Mesenchymal stem cell (in vitro differentiated cells and primary cell): ENCODE measurements around the gene ARAP2.

ENCODE experiments used
- DNase-seq: peaks from one replicate; pipeline ENCODE4 v3.0.0-alpha.2; 2013
- H2AFZ ChIP-seq: one replicate; pipeline ENCODE4 v1.6.1; 2013; ENCODE audit warnings: low read depth, mild to moderate bottlenecking, control low read depth, inconsistent platforms, low read length, moderate library complexity
- H2AK5ac ChIP-seq: 2 replicates; pipeline ENCODE4 v1.6.1; 2013; ENCODE audit warnings: low read length, moderate library complexity, mild to moderate bottlenecking, inconsistent platforms; ENCODE audit not compliant: severe bottlenecking
- H2BK120ac ChIP-seq: one replicate; pipeline ENCODE4 v1.6.1; 2013; ENCODE audit warnings: low read depth, mild to moderate bottlenecking, inconsistent platforms, low read length, moderate library complexity
- H2BK12ac ChIP-seq, 2 experiments: one replicate each; pipeline ENCODE4 v1.6.1; 2013; ENCODE audit warnings: inconsistent platforms in 2 of 2, low read length in 2 of 2, mild to moderate bottlenecking in 2 of 2, moderate library complexity in 2 of 2, control low read depth in 1 of 2
- H2BK15ac ChIP-seq: one replicate; pipeline ENCODE4 v1.6.1; 2013; ENCODE audit warnings: mild to moderate bottlenecking, low read depth, inconsistent platforms; ENCODE audit not compliant: poor library complexity, severe bottlenecking
- H2BK5ac ChIP-seq: 2 replicates; pipeline ENCODE4 v1.6.1; 2013; ENCODE audit warnings: low read depth, mild to moderate bottlenecking, low read length, control low read depth, inconsistent platforms; ENCODE audit not compliant: poor library complexity, severe bottlenecking
- H3K14ac ChIP-seq, 2 experiments: one replicate each; pipeline ENCODE4 v1.6.1; 2013; ENCODE audit warnings: inconsistent platforms in 2 of 2, low read length in 2 of 2, control low read depth in 1 of 2, mild to moderate bottlenecking in 1 of 2, moderate library complexity in 1 of 2
- H3K18ac ChIP-seq, 2 experiments: one replicate each; pipeline ENCODE4 v1.6.1; 2013; ENCODE audit warnings: inconsistent platforms in 2 of 2, low read length in 2 of 2, control low read depth in 1 of 2, low read depth in 1 of 2, mild to moderate bottlenecking in 1 of 2
- H3K23ac ChIP-seq, 2 experiments: one replicate each; pipeline ENCODE4 v1.6.1; 2013; ENCODE audit warnings: inconsistent platforms in 2 of 2, low read length in 2 of 2, mild to moderate bottlenecking in 2 of 2, moderate library complexity in 2 of 2, control low read depth in 1 of 2
- H3K27ac ChIP-seq: 2 replicates; pipeline ENCODE4 v1.5.1; 2013; ENCODE audit warnings: mild to moderate bottlenecking, moderate library complexity, low read length, control low read depth, inconsistent platforms; ENCODE audit not compliant: poor library complexity, severe bottlenecking
- H3K27me3 ChIP-seq, 2 experiments: 2 replicates each; pipeline versions ENCODE4 v1.6.1 to v1.7.0; 2013; ENCODE audit warnings: low read length in 2 of 2, mild to moderate bottlenecking in 2 of 2, moderate library complexity in 2 of 2, control low read depth in 1 of 2, inconsistent platforms in 1 of 2; ENCODE audit not compliant: control insufficient read depth in 1 of 2, insufficient read depth in 1 of 2
- H3K36me3 ChIP-seq, 2 experiments: 2 replicates each; pipeline versions ENCODE4 v1.6.1 to v1.7.0; 2013; ENCODE audit warnings: low read length in 2 of 2, control low read depth in 1 of 2, inconsistent platforms in 1 of 2, low read depth in 1 of 2, mild to moderate bottlenecking in 1 of 2; ENCODE audit not compliant: insufficient read depth in 2 of 2, control insufficient read depth in 1 of 2
- H3K4ac ChIP-seq, 2 experiments: one replicate each; pipeline ENCODE4 v1.6.1; 2013; ENCODE audit warnings: inconsistent platforms in 2 of 2, low read length in 2 of 2, mild to moderate bottlenecking in 2 of 2, moderate library complexity in 2 of 2, control low read depth in 1 of 2, low read depth in 1 of 2
- H3K4me1 ChIP-seq: 2 replicates; pipeline ENCODE4 v1.6.1; 2013; ENCODE audit warnings: low read depth, low read length, control low read depth; ENCODE audit not compliant: control insufficient read depth, insufficient read depth
- H3K4me2 ChIP-seq: 2 replicates; pipeline ENCODE4 v1.6.1; 2013; ENCODE audit warnings: low read length, mild to moderate bottlenecking, inconsistent platforms; ENCODE audit not compliant: poor library complexity, severe bottlenecking
- H3K4me3 ChIP-seq, 2 experiments: 2 replicates each; pipeline versions ENCODE4 v1.5.1 to v1.7.0; 2013; ENCODE audit warnings: low read length in 2 of 2, mild to moderate bottlenecking in 2 of 2, control low read depth in 1 of 2, low read depth in 1 of 2; ENCODE audit not compliant: insufficient read depth in 1 of 2
- H3K79me1 ChIP-seq: replicated peaks from 2 replicates; pipeline ENCODE4 v1.6.1; 2013; ENCODE audit warnings: mild to moderate bottlenecking, control low read depth, low read length, inconsistent platforms; ENCODE audit not compliant: poor library complexity, severe bottlenecking
- H3K9ac ChIP-seq: 2 replicates; pipeline ENCODE4 v1.7.0; 2013; ENCODE audit warnings: mild to moderate bottlenecking, low read length, moderate library complexity
- H3K9me3 ChIP-seq: 2 replicates; pipeline ENCODE4 v1.7.0; 2013; ENCODE audit warnings: mild to moderate bottlenecking, low read length; ENCODE audit not compliant: control insufficient read depth
- H4K8ac ChIP-seq: one replicate; pipeline ENCODE4 v1.6.1; 2013; ENCODE audit warnings: inconsistent platforms, mild to moderate bottlenecking, low read length, moderate library complexity
- H4K91ac ChIP-seq: one replicate; pipeline ENCODE4 v1.6.1; 2013; ENCODE audit warnings: mild to moderate bottlenecking, low read length, inconsistent platforms
- WGBS: methylation state at CpG from one replicate; pipeline ENCODE4 v1.1.7; 2013; ENCODE audit warnings: mixed read lengths; 5-methylcytosine and 5-hydroxymethylcytosine counted together

The ARAP2 gene

DNA sequence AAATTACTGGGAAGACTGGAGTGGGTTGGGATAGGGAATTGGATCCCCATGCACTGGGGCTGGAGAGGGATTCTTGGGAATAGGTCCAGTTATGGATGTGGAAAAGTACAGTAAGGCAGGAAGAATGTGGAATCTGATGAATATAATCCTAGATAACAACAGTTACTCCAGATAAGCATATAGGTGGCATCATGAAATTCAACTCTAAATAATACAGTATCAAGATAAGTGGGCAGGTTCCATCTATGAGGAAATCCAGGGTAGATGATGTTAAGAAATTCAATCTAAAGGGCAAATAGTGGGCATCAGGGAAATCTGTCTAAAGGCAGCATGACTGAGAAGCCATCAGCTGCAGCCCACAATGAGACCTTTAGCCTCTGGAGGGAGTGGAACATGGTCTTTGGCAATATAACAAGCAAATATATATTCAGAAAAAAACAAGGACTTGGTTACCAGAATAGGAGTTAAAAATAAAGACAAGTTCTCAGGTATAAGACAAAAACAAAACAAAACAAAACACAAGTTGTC, 38.3 kb upstream of the ARAP2 start:
- no peak overlapping the region for H4K8ac ChIP-seq
- H2AFZ ChIP-seq: no peak overlapping the region
- no peak overlapping the region for H3K4me2 ChIP-seq
- no peaks in the 10 kb centered on the region for H3K36me3 ChIP-seq
- no peaks in the 10 kb centered on the region for H3K9me3 ChIP-seq
- H2BK5ac ChIP-seq: no peak overlapping the region
- no peaks in the 10 kb centered on the region for H3K27me3 ChIP-seq
- H3K14ac ChIP-seq: no peak overlapping the region
- H3K27ac ChIP-seq: no peak overlapping the region
- no peak for DNase-seq
- H3K4me3 ChIP-seq: no peak overlapping the region
- H2BK12ac ChIP-seq: no peak overlapping the region
- H2AK5ac ChIP-seq: no peak overlapping the region
- H4K91ac ChIP-seq: no peak overlapping the region
- no peak overlapping the region for H2BK15ac ChIP-seq
- H3K4ac ChIP-seq: no peak overlapping the region
- H3K18ac ChIP-seq: no peak overlapping the region
- H3K4me1 ChIP-seq: no peaks in the 10 kb centered on the region
- no peaks in the 10 kb centered on the region for H3K79me1 ChIP-seq
- no peak overlapping the region for H3K23ac ChIP-seq
- H2BK120ac ChIP-seq: no peak overlapping the region
- no peak overlapping the region for H3K9ac ChIP-seq

DNA sequence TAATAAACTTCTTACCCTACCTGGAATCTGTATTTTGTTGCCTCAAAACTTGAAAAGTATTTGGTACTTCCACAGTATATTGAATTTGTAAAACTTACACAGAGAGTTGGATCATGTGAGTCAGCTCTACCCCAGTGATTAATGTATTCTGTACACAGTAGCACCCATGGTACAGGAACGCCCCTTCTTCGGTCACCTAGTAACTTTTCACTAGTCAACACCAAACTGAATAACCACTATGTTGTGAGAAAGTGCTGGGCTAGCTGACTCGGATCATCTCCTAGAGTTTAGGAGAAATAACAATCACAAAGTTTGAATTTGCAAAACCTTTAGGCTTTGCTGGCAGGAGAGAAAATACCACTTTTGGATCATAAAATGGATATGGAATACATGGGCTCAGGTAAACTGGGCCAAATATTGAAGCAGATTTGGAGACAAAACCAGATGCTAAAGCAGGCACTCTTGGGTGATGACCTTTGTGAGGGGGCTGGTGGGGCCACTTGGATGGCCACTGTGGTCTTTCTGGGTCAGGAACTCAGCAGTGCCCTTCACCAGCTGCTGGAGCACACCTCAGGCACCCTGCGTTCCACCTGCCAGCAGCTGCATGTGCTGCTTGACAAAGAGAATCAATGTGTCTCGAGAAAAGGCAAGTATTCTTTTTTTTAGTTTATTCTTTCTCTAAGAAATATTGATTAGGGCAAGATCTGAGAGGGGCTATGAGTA, 37.2 kb upstream of the ARAP2 start, which contains the start of gene DTHD1:
DTHD1 (plus strand) TSS at position 233 of the 723 bp plus-strand sequence; CDS start at position 376, 143 bp downstream.
- Histone ChIP-seq H3K4ac (no peak within 1 kb of the TSS), H3K27ac (no peak within 1 kb of the TSS), H3K4me2 (no peak within 1 kb of the TSS), H2BK15ac (no peak within 1 kb of the TSS), H2BK5ac (no peak within 1 kb of the TSS), H3K27me3 (no peaks in the 10 kb centered on the region), H3K14ac (no peak within 1 kb of the TSS), H3K9ac (no peak within 1 kb of the TSS), H3K18ac (no peak within 1 kb of the TSS), H4K91ac (no peak within 1 kb of the TSS), H3K9me3 (no peaks in the 10 kb centered on the region), H3K36me3 (no peaks in the 10 kb centered on the region), H3K4me3 (no peak within 1 kb of the TSS), H4K8ac (no peak within 1 kb of the TSS), H2AFZ (no peak within 1 kb of the TSS), H2AK5ac (no peak within 1 kb of the TSS), H2BK12ac (no peak within 1 kb of the TSS), H3K23ac (no peak within 1 kb of the TSS), H3K79me1 (no peaks in the 10 kb centered on the region), H2BK120ac (no peak within 1 kb of the TSS), H3K4me1 (no peaks in the 10 kb centered on the region)
- 68% methylated on average over 3 of the region's 5 CpGs for WGBS
- DNase-seq: no peak

DNA sequence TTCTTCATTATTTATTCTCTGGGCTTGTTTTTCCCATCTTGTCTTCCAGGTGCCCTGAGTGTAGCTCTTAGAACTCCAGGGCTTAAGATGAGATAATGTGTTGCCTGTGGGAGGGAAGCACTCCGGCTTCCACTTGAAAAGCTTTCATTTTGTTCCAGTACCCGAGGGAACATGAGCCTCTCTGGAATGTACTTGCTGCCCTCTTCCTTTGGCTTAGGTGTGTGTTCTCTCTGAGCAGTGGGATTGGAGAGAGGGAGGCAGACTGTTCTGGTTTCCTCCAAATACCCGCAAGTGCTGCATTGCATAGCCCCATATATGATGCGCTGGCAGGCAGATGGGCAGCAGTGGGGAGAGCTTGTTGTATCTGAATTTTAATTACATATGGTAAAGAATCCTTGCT, 36.2 kb upstream of the ARAP2 start:
- H2AFZ ChIP-seq: no peak overlapping the region
- H4K91ac ChIP-seq: no peak overlapping the region
- H3K4me2 ChIP-seq: no peak overlapping the region
- no peak overlapping the region for H4K8ac ChIP-seq
- no peaks in the 10 kb centered on the region for H3K79me1 ChIP-seq
- no peak overlapping the region for H3K4me3 ChIP-seq
- H2BK12ac ChIP-seq: no peak overlapping the region
- no peaks in the 10 kb centered on the region for H3K27me3 ChIP-seq
- no peaks in the 10 kb centered on the region for H3K9me3 ChIP-seq
- H3K36me3 ChIP-seq: no peaks in the 10 kb centered on the region
- WGBS: 67% methylated on average over 4 of the region's 4 CpGs
- H2BK120ac ChIP-seq: no peak overlapping the region
- no peak overlapping the region for H2BK15ac ChIP-seq
- H3K27ac ChIP-seq: no peak overlapping the region
- no peak overlapping the region for H3K4ac ChIP-seq
- H3K18ac ChIP-seq: no peak overlapping the region
- no peak overlapping the region for H2AK5ac ChIP-seq
- no peak for DNase-seq
- H3K4me1 ChIP-seq: no peaks in the 10 kb centered on the region
- no peak overlapping the region for H3K14ac ChIP-seq
- no peak overlapping the region for H3K23ac ChIP-seq
- no peak overlapping the region for H3K9ac ChIP-seq
- no peak overlapping the region for H2BK5ac ChIP-seq

DNA sequence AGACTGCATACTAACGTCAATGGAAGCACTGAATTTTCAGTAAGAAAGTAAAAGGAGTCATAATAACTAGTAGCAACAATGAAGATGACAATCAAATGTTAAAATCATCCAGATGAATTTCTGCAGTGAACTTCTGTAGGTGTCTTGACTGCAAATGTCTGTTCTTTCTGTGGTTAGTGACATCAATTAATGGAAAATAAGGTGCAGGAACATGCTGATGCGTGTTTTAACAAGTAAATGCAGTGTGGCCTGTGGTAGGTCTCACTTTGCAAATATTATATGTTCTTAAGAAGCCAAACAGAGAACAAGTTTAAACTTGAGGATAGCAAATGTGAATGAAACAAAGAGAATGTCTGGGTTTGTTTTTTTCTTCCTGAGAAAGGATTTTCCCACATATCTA, 34.5 kb upstream of the ARAP2 start:
- Histone ChIP-seq H4K8ac (no peak overlapping the region), H3K18ac (no peak overlapping the region), H2BK120ac (no peak overlapping the region), H3K36me3 (no peaks in the 10 kb centered on the region), H3K79me1 (no peaks in the 10 kb centered on the region), H3K4me1 (no peaks in the 10 kb centered on the region), H2AFZ (no peak overlapping the region), H2BK5ac (no peak overlapping the region), H3K9me3 (no peaks in the 10 kb centered on the region), H2BK12ac (no peak overlapping the region), H3K4me2 (no peak overlapping the region), H3K14ac (no peak overlapping the region), H3K23ac (no peak overlapping the region), H4K91ac (no peak overlapping the region), H3K9ac (no peak overlapping the region), H3K4ac (no peak overlapping the region), H3K27ac (no peak overlapping the region), H2AK5ac (no peak overlapping the region), H3K4me3 (no peak overlapping the region), H3K27me3 (no peaks in the 10 kb centered on the region), H2BK15ac (no peak overlapping the region)
- 64% methylated on average over 1 of the region's 2 CpGs for WGBS
- no peak for DNase-seq
